ENCODE measurements around the gene FCN2.

Gene FCN2

GRCh38 chr9:134892820-134893420, 12.3 kb downstream of the FCN2 start:
- no peak overlapping the region for H3K9ac ChIP-seq (ENCODE audit: low read length)
- H3K4me3 ChIP-seq (ENCODE audit: low read depth in 1 of 2, low read length in 2 of 2), result no peak overlapping the region
- no peaks in the 10 kb centered on the region for H3K9me3 ChIP-seq (ENCODE audit: low read length)
- H3K36me3 ChIP-seq (ENCODE audit: insufficient read depth, low read length), result no peaks in the 10 kb centered on the region
- no peaks in the 10 kb centered on the region for H3K27me3 ChIP-seq (ENCODE audit: control insufficient read depth in 1 of 2, insufficient read depth in 2 of 2, low read length in 2 of 2)
- no peak overlapping the region for H3K27ac ChIP-seq (ENCODE audit: low read depth, low read length)
- peaks cover 4% of the 10 kb centered on the region for H3K4me1 ChIP-seq (ENCODE audit: insufficient read depth, low read length)

- no peak overlapping the region for H3K27ac ChIP-seq (ENCODE audit: low read depth, low read length)
Measured at GRCh38 chr9:134894136-134894860, 13.7 kb downstream of the FCN2 start.

GRCh38 chr9:134895097-134895496, 14.5 kb downstream of the FCN2 start:
- no peaks in the 10 kb centered on the region for H3K9me3 ChIP-seq (ENCODE audit: low read length)
- no peaks in the 10 kb centered on the region for H3K27me3 ChIP-seq (ENCODE audit: control insufficient read depth in 1 of 2, insufficient read depth in 2 of 2, low read length in 2 of 2)
- no peaks in the 10 kb centered on the region for H3K36me3 ChIP-seq (ENCODE audit: insufficient read depth, low read length)
- no peak overlapping the region for H3K27ac ChIP-seq (ENCODE audit: low read depth, low read length)
- H3K4me3 ChIP-seq (ENCODE audit: low read depth in 1 of 2, low read length in 2 of 2), result no peak overlapping the region
- no peak overlapping the region for H3K9ac ChIP-seq (ENCODE audit: low read length)
- peaks cover 4% of the 10 kb centered on the region for H3K4me1 ChIP-seq (ENCODE audit: insufficient read depth, low read length)

More at GRCh38 chr9:134894136-134894860, 13.7 kb downstream of the FCN2 start:
- Histone ChIP-seq H3K4me1 (ENCODE audit: insufficient read depth, low read length) (peaks cover 4% of the 10 kb centered on the region), H3K9ac (ENCODE audit: low read length) (no peak overlapping the region), H3K27me3 (ENCODE audit: control insufficient read depth in 1 of 2, insufficient read depth in 2 of 2, low read length in 2 of 2) (no peaks in the 10 kb centered on the region), H3K9me3 (ENCODE audit: low read length) (no peaks in the 10 kb centered on the region), H3K36me3 (ENCODE audit: insufficient read depth, low read length) (no peaks in the 10 kb centered on the region), H3K4me3 (ENCODE audit: low read depth in 1 of 2, low read length in 2 of 2) (no peak overlapping the region)

- Histone ChIP-seq H3K36me3 (ENCODE audit: insufficient read depth, low read length) (no peaks in the 10 kb centered on the region), H3K4me1 (ENCODE audit: insufficient read depth, low read length) (peaks cover 4% of the 10 kb centered on the region), H3K4me3 (ENCODE audit: low read depth in 1 of 2, low read length in 2 of 2) (no peak overlapping the region), H3K9me3 (ENCODE audit: low read length) (no peaks in the 10 kb centered on the region), H3K27me3 (ENCODE audit: control insufficient read depth in 1 of 2, insufficient read depth in 2 of 2, low read length in 2 of 2) (no peaks in the 10 kb centered on the region), H3K9ac (ENCODE audit: low read length) (no peak overlapping the region), H3K27ac (ENCODE audit: low read depth, low read length) (no peak overlapping the region)
Measured at GRCh38 chr9:134895567-134895907, 14.9 kb downstream of the FCN2 start.

- no peak overlapping the region for H3K9ac ChIP-seq (ENCODE audit: low read length)
- no peak overlapping the region for H3K27ac ChIP-seq (ENCODE audit: low read depth, low read length)
- no peak overlapping the region for H3K4me3 ChIP-seq (ENCODE audit: low read depth in 1 of 2, low read length in 2 of 2)
- H3K27me3 ChIP-seq (ENCODE audit: control insufficient read depth in 1 of 2, insufficient read depth in 2 of 2, low read length in 2 of 2), result no peaks in the 10 kb centered on the region
- peaks cover 4% of the 10 kb centered on the region for H3K4me1 ChIP-seq (ENCODE audit: insufficient read depth, low read length)
- no peaks in the 10 kb centered on the region for H3K9me3 ChIP-seq (ENCODE audit: low read length)
- H3K36me3 ChIP-seq (ENCODE audit: insufficient read depth, low read length), result no peaks in the 10 kb centered on the region
Measured at GRCh38 chr9:134895908-134896833, 15.6 kb downstream of the FCN2 start.

- Histone ChIP-seq H3K9ac (ENCODE audit: low read length) (no peak overlapping the region), H3K4me3 (ENCODE audit: low read depth in 1 of 2, low read length in 2 of 2) (no peak overlapping the region), H3K27ac (ENCODE audit: low read depth, low read length) (no peak overlapping the region), H3K4me1 (ENCODE audit: insufficient read depth, low read length) (peaks cover 4% of the 10 kb centered on the region), H3K9me3 (ENCODE audit: low read length) (no peaks in the 10 kb centered on the region), H3K27me3 (ENCODE audit: control insufficient read depth in 1 of 2, insufficient read depth in 2 of 2, low read length in 2 of 2) (no peaks in the 10 kb centered on the region), H3K36me3 (ENCODE audit: insufficient read depth, low read length) (no peaks in the 10 kb centered on the region)
Measured at GRCh38 chr9:134896834-134897583, 16.4 kb downstream of the FCN2 start.

- Histone ChIP-seq H3K27me3 (ENCODE audit: control insufficient read depth in 1 of 2, insufficient read depth in 2 of 2, low read length in 2 of 2) (no peaks in the 10 kb centered on the region), H3K36me3 (ENCODE audit: insufficient read depth, low read length) (no peaks in the 10 kb centered on the region), H3K4me1 (ENCODE audit: insufficient read depth, low read length) (peaks cover 4% of the 10 kb centered on the region), H3K27ac (ENCODE audit: low read depth, low read length) (no peak overlapping the region), H3K4me3 (ENCODE audit: low read depth in 1 of 2, low read length in 2 of 2) (no peak overlapping the region), H3K9me3 (ENCODE audit: low read length) (no peaks in the 10 kb centered on the region), H3K9ac (ENCODE audit: low read length) (no peak overlapping the region)
Measured at GRCh38 chr9:134897584-134898170, 17.1 kb downstream of the FCN2 start.

- no peak overlapping the region for H3K27ac ChIP-seq (ENCODE audit: low read depth, low read length)
- H3K27me3 ChIP-seq (ENCODE audit: control insufficient read depth in 1 of 2, insufficient read depth in 2 of 2, low read length in 2 of 2), result no peaks in the 10 kb centered on the region
- no peak overlapping the region for H3K4me3 ChIP-seq (ENCODE audit: low read depth in 1 of 2, low read length in 2 of 2)
- no peaks in the 10 kb centered on the region for H3K36me3 ChIP-seq (ENCODE audit: insufficient read depth, low read length)
- H3K9ac ChIP-seq (ENCODE audit: low read length), result no peak overlapping the region
- H3K9me3 ChIP-seq (ENCODE audit: low read length), result no peaks in the 10 kb centered on the region
- peaks cover 4% of the 10 kb centered on the region for H3K4me1 ChIP-seq (ENCODE audit: insufficient read depth, low read length)
Measured at GRCh38 chr9:134898319-134898718, 17.7 kb downstream of the FCN2 start.

GRCh38 chr9:134899168-134899567, 18.6 kb downstream of the FCN2 start:
- no peaks in the 10 kb centered on the region for H3K9me3 ChIP-seq (ENCODE audit: low read length)
- no peak overlapping the region for H3K9ac ChIP-seq (ENCODE audit: low read length)
- no peaks in the 10 kb centered on the region for H3K27me3 ChIP-seq (ENCODE audit: control insufficient read depth in 1 of 2, insufficient read depth in 2 of 2, low read length in 2 of 2)
- H3K4me1 ChIP-seq (ENCODE audit: insufficient read depth, low read length), result peaks cover 4% of the 10 kb centered on the region
- H3K36me3 ChIP-seq (ENCODE audit: insufficient read depth, low read length), result no peaks in the 10 kb centered on the region
- no peak overlapping the region for H3K27ac ChIP-seq (ENCODE audit: low read depth, low read length)
- no peak overlapping the region for H3K4me3 ChIP-seq (ENCODE audit: low read depth in 1 of 2, low read length in 2 of 2)

- no peaks in the 10 kb centered on the region for H3K9me3 ChIP-seq (ENCODE audit: low read length)
- H3K36me3 ChIP-seq (ENCODE audit: insufficient read depth, low read length), result no peaks in the 10 kb centered on the region
- no peak overlapping the region for H3K9ac ChIP-seq (ENCODE audit: low read length)
- H3K27me3 ChIP-seq (ENCODE audit: control insufficient read depth in 1 of 2, insufficient read depth in 2 of 2, low read length in 2 of 2), result no peaks in the 10 kb centered on the region
- no peak overlapping the region for H3K4me3 ChIP-seq (ENCODE audit: low read depth in 1 of 2, low read length in 2 of 2)
- no peak overlapping the region for H3K27ac ChIP-seq (ENCODE audit: low read depth, low read length)
- H3K4me1 ChIP-seq (ENCODE audit: insufficient read depth, low read length), result peaks cover 4% of the 10 kb centered on the region
Measured at GRCh38 chr9:134899818-134900217, 19.2 kb downstream of the FCN2 start.

GRCh38 chr9:134902936-134903335, 22.3 kb downstream of the FCN2 start:
- Histone ChIP-seq H3K4me3 (ENCODE audit: low read depth in 1 of 2, low read length in 2 of 2) (no peak overlapping the region), H3K9ac (ENCODE audit: low read length) (no peak overlapping the region), H3K9me3 (ENCODE audit: low read length) (no peaks in the 10 kb centered on the region), H3K36me3 (ENCODE audit: insufficient read depth, low read length) (no peaks in the 10 kb centered on the region), H3K27ac (ENCODE audit: low read depth, low read length) (no peak overlapping the region), H3K4me1 (ENCODE audit: insufficient read depth, low read length) (no peaks in the 10 kb centered on the region), H3K27me3 (ENCODE audit: control insufficient read depth in 1 of 2, insufficient read depth in 2 of 2, low read length in 2 of 2) (no peaks in the 10 kb centered on the region)

All from muscle layer of colon (tissue), 2 donors.